K562 (cell line): ENCODE data around the gene PLPPR4. TPM values are rescaled to one million over a fixed set of nuclear protein-coding genes. Genes with fewer than 3 reads are reported as not detected.

Experiments used
- ATAC-seq: fragments of 200-7000 bp; cut with Tn5 transposase; 3 replicates; pipeline ENCODE4 v1.9.1; 2020; ENCODE audit warnings: moderate library complexity
- BruUV-seq: library from RNA; stranded (reverse); fragments of 400-500 nt; replicated peaks from 2 replicates; lab custom pipeline; 2021; lab: Mats Ljungman, UMichigan
- CTCF ChIA-PET: fragments of 300-600 bp; formaldehyde crosslinking; extraction: SDS; loops from one replicate; lab custom pipeline; 2021; ENCODE audit warnings: low intra/inter-chr PET ratio; lab: Yijun Ruan, JAX
- POLR2A ChIA-PET: fragments of 300-600, 350-650 bp; sonication (Branson Sonifier 250); formaldehyde crosslinking; extraction: SDS; loops from one replicate; lab custom pipeline; 2021; ENCODE audit warnings: antibody characterized with exemption, inconsistent platforms; lab: Yijun Ruan, JAX
- DNase-seq, 4 experiments: peaks; one replicate each; pipeline versions ENCODE4 v3.0.0 to v3.0.0-alpha.2; 2011 to 2018; ENCODE audit warnings: low spot score in 3 of 4, mixed read lengths in 3 of 4; ENCODE audit errors: extremely low read depth in 1 of 4
- FAIRE-seq: peaks from 2 replicates; lab custom pipeline; 2011; peaks lifted over from hg19 to GRCh38; lab: Jason Lieb, UNC
- H2AFZ ChIP-seq: 2 replicates; pipeline ENCODE4 v1.6.0; 2011; ENCODE audit warnings: low read depth, low read length, control low read depth, inconsistent platforms
- H3K27ac ChIP-seq: fragments of 200-600 bp; 3 replicates; pipeline ENCODE4 v1.8.0; 2011; ENCODE audit warnings: low read depth, mild to moderate bottlenecking, control low read depth, inconsistent platforms, low read length, moderate library complexity, mixed read lengths; ENCODE audit errors: extremely low read depth
- H3K27me3 ChIP-seq, 2 experiments: fragments of 300-600 bp in 1 of 2; 2 replicates in 1 of 2; 3 replicates in 1 of 2; pipeline versions ENCODE4 v1.6.0 to v1.8.0; 2011; ENCODE audit warnings: inconsistent platforms in 2 of 2, low read length in 2 of 2, mild to moderate bottlenecking in 1 of 2, mixed read lengths in 1 of 2, moderate library complexity in 1 of 2; ENCODE audit not compliant: control insufficient read depth in 2 of 2, insufficient read depth in 2 of 2
- H3K36me3 ChIP-seq: fragments of 300-600 bp; 3 replicates; pipeline ENCODE4 v1.8.0; 2011; ENCODE audit warnings: mild to moderate bottlenecking, low read length, inconsistent platforms; ENCODE audit not compliant: control insufficient read depth, insufficient read depth
- H3K4me1 ChIP-seq, 2 experiments: fragments of 200-600 bp in 1 of 2; replicated peaks in 1 of 2; 2 replicates in 1 of 2; 3 replicates in 1 of 2; pipeline versions ENCODE4 v1.5.1 to v1.8.0; 2011; ENCODE audit warnings: inconsistent platforms in 2 of 2, low read length in 2 of 2, mild to moderate bottlenecking in 1 of 2, mixed read lengths in 1 of 2, moderate library complexity in 1 of 2; ENCODE audit not compliant: control insufficient read depth in 2 of 2, insufficient read depth in 2 of 2
- H3K4me2 ChIP-seq: 2 replicates; pipeline ENCODE4 v1.6.1; 2011; ENCODE audit warnings: low read length, control low read depth, inconsistent platforms, mixed read lengths; ENCODE audit not compliant: insufficient read depth
- H3K4me3 ChIP-seq: fragments of 200-600 bp; sonication (generic), shearing (Covaris generic); 2 replicates; pipeline ENCODE4 v1.5.1; 2016; ENCODE audit warnings: control low read depth, inconsistent platforms
- H3K79me2 ChIP-seq: fragments of 200-600 bp; 3 replicates; pipeline ENCODE4 v1.8.0; 2011; ENCODE audit warnings: low read length, inconsistent platforms; ENCODE audit not compliant: control insufficient read depth, insufficient read depth
- H3K9ac ChIP-seq, 2 experiments: 2 replicates each; pipeline versions ENCODE4 v1.6.0 to v1.6.1; 2011; ENCODE audit warnings: low read depth in 2 of 2, low read length in 2 of 2, control low read depth in 1 of 2, inconsistent platforms in 1 of 2, mild to moderate bottlenecking in 1 of 2, mixed read lengths in 1 of 2; ENCODE audit not compliant: insufficient read depth in 1 of 2
- H3K9me1 ChIP-seq: one replicate; pipeline ENCODE4 v1.6.0; 2011; ENCODE audit warnings: inconsistent platforms, mild to moderate bottlenecking, low read length, moderate library complexity; ENCODE audit not compliant: control insufficient read depth, insufficient read depth
- H3K9me3 ChIP-seq: replicated peaks from 2 replicates; pipeline ENCODE4 v1.5.1; 2011; ENCODE audit warnings: low read depth, low read length, inconsistent platforms; ENCODE audit not compliant: control insufficient read depth, insufficient read depth
- H4K20me1 ChIP-seq: replicated peaks from 2 replicates; pipeline ENCODE4 v1.6.1; 2011; ENCODE audit warnings: low read length, inconsistent platforms, mixed read lengths; ENCODE audit not compliant: control insufficient read depth, insufficient read depth
- TRIM24 ChIP-seq, 2 experiments: fragments of 450-650 bp; IDR thresholded peaks; 2 replicates each; pipeline ENCODE4 v1.6.1; 2016
- ZBTB7A ChIP-seq: IDR thresholded peaks from 2 replicates; pipeline ENCODE4 v1.6.1; 2011; ENCODE audit warnings: low read depth, mild to moderate bottlenecking, low read length, moderate library complexity, borderline replicate concordance; ENCODE audit not compliant: control insufficient read depth
- ZNF589 ChIP-seq: fragments of 200-800 bp; sonication (Bioruptor generic); IDR thresholded peaks from 2 replicates; pipeline ENCODE4 v1.6.1; 2016; ENCODE audit warnings: low read depth, missing genetic modification characterization, missing compliant biosample characterization
- WGBS: fragments of 100-300 bp; shearing (Covaris generic); methylation state at CpG from one replicate; pipeline ENCODE4 v1.1.6; 2016; ENCODE audit warnings: low coverage, mixed read lengths; ENCODE audit not compliant: insufficient coverage; ENCODE audit errors: missing lambda C conversion rate; 5-methylcytosine and 5-hydroxymethylcytosine counted together
- in situ Hi-C: fragments of 300-500 bp; cut with MboI; formaldehyde crosslinking; loops from 4 replicates; pipeline ENCODE4 v1.15.0; 2018; ENCODE audit warnings: inconsistent platforms, mixed read lengths
- intact Hi-C: fragments of 100-400 bp; cut with micrococcal nuclease; formaldehyde crosslinking; loops from 2 replicates; pipeline ENCODE4 v1.14.2; 2022
- polyA plus RNA-seq, 8 experiments: library from polyadenylated mRNA; depleted of rRNA in 4 of 8; stranded (reverse) in 5 of 8; unstranded in 3 of 8; fragments of >200 nt; fragmentation: Nextera tagmentation in 2 of 8; fragmentation: Illumina TruSeq in 1 of 8; extraction: Ambion mirVana in 2 of 8; extraction: Trizol in 1 of 8; gene quantifications; 2 replicates each; pipeline versions ENCODE4 v1.2.1 to v1.2.3, GENCODE V29; 2011 to 2014; ENCODE audit warnings: inconsistent platforms in 1 of 8, missing spikeins in 1 of 8
- total RNA-seq, 7 experiments: library from RNA; depleted of rRNA in 6 of 7; stranded (reverse); fragments of >200 nt in 6 of 7; fragmentation: Illumina TruSeq in 2 of 7; extraction: Trizol in 2 of 7; gene quantifications; 2 replicates each; pipeline versions ENCODE4 v1.2.1 to v1.2.3, GENCODE V29; 2011 to 2021; ENCODE audit warnings: low replicate concordance in 1 of 7

PLPPR4 gene
- total and polyA plus RNA-seq, 9 of the 15 experiments (the other 6 are each of a cell fraction or from before 2014, with no cell fraction given) = not detected

- no peak for ATAC-seq
- POLR2A ChIA-PET = no interaction called here
- TF ChIP-seq ZBTB7A = no peak
Observed at GRCh38 chr1:99268021-99268420, 3.7 kb downstream of the PLPPR4 start.

GRCh38 chr1:99269321-99269720 lies 5.0 kb downstream of the PLPPR4 start:
- no peaks in the 10 kb centered on the region for H4K20me1 ChIP-seq
- H3K27me3 ChIP-seq = peaks cover 2 to 10% of the 10 kb centered on the region in 2 experiments; a peak in 3 of 5 replicates
- no peaks in the 10 kb centered on the region for H3K36me3 ChIP-seq
- ChIA-PET POLR2A (no interaction called here), CTCF (no interaction called here)
- TF ChIP-seq TRIM24 (IDR thresholded peaks at IDR 0.05) = no peak
- no peak for TF ChIP-seq ZNF589
- no peak overlapping the region for H3K4me3 ChIP-seq
- BruUV-seq = no TSS peak
- FAIRE-seq (no peak), ATAC-seq (no peak), DNase-seq (no peak)
- H3K27ac ChIP-seq = no peak overlapping the region
- intact Hi-C loops = no loop called here
- H3K9me3 ChIP-seq = no peaks in the 10 kb centered on the region
- no peaks in the 10 kb centered on the region for H3K9me1 ChIP-seq
- in situ Hi-C loops = no loop called here
- H3K4me1 ChIP-seq = peaks cover 0 to 4% of the 10 kb centered on the region in 2 experiments; a peak in 2 of 5 replicates
- no peak overlapping the region for H3K4me2 ChIP-seq
- H2AFZ ChIP-seq = no peak overlapping the region
- H3K79me2 ChIP-seq = no peaks in the 10 kb centered on the region
- H3K9ac ChIP-seq = no peak overlapping the region

More at GRCh38 chr1:99268021-99268420, 3.7 kb downstream of the PLPPR4 start:
- BruUV-seq = no TSS peak
- CTCF ChIA-PET = no interaction called here
- peaks cover 11 to 18% of the 10 kb centered on the region in 2 experiments; a peak in 3 of 5 replicates for H3K27me3 ChIP-seq
- peaks cover 0 to 8% of the 10 kb centered on the region in 2 experiments; a peak in 2 of 5 replicates for H3K4me1 ChIP-seq
- H3K79me2 ChIP-seq = no peaks in the 10 kb centered on the region
- no peak overlapping the region for H3K27ac ChIP-seq
- no peaks in the 10 kb centered on the region for H3K9me3 ChIP-seq
- DNase-seq (no peak), FAIRE-seq (no peak)
- in situ Hi-C loops = no loop called here
- no peak overlapping the region for H3K4me2 ChIP-seq
- no peaks in the 10 kb centered on the region for H3K36me3 ChIP-seq
- no peaks in the 10 kb centered on the region for H4K20me1 ChIP-seq
- no peaks in the 10 kb centered on the region for H3K9me1 ChIP-seq
- H3K4me3 ChIP-seq = no peak overlapping the region
- H2AFZ ChIP-seq = no peak overlapping the region
- intact Hi-C loops = no loop called here
- H3K9ac ChIP-seq = no peak overlapping the region
- 0% methylated on average over 1 of the region's 1 CpG for WGBS
